ENCODE data around the gene ARAP3. TPM values are rescaled to one million over a fixed set of nuclear protein-coding genes. Genes with fewer than 3 reads are reported as not detected.
A peak's percentile ranks its signal among the peaks of the same experiment; 100 is the strongest.
"Not testable (repeated sequence)": the region's sequence is repeated elsewhere in the genome, so short reads cannot be mapped to it uniquely, and the experiment has no call there.

Gene ARAP3
- total RNA-seq, 1 experiment from 2014 or later: 19.8 TPM

- POLR2A ChIA-PET: no interaction called here
- Mint-ChIP-seq H3K9me3 (ENCODE audit: unreplicated experiment) (no peaks in the 10 kb centered on the region), H3K27me3 (ENCODE audit: insufficient read depth, unreplicated experiment) (no peaks in the 10 kb centered on the region), H3K36me3 (ENCODE audit: insufficient read depth, unreplicated experiment) (peaks cover 41% of the 10 kb centered on the region), H3K4me3 (ENCODE audit: unreplicated experiment) (no peak overlapping the region), H3K4me1 (ENCODE audit: insufficient read depth, unreplicated experiment) (peaks cover 46% of the 10 kb centered on the region), H3K27ac (ENCODE audit: low read depth, unreplicated experiment) (peak overlapping the region; percentile 0)
- no TSS peak for BruUV-seq (replicated peaks)
- no peak for TF ChIP-seq CTCF (IDR thresholded peaks at IDR 0.05; ENCODE audit: unreplicated experiment)
- no peak for DNase-seq (ENCODE audit: unreplicated experiment)
- CTCF ChIA-PET: interaction anchor here (9.5 to 17.3 kb wide), 2 partner anchors 11 to 21 kb away, joined by 165 to 465 read pairs; no protein-coding TSS in a partner anchor
- intact Hi-C loops (cut with micrococcal nuclease): no loop called here
Measured at GRCh38 chr5:141611289-141611688, 70.7 kb downstream of the ARAP3 start.

GRCh38 chr5:141609921-141610320 is 72.1 kb downstream of the ARAP3 start:
- H3K36me3 Mint-ChIP-seq (ENCODE audit: insufficient read depth, unreplicated experiment): peaks cover 40% of the 10 kb centered on the region
- ChIA-PET CTCF (interaction anchor here (0.7 to 4.6 kb wide), 3 partner anchors 9 to 351 kb away, joined by 3 to 42 read pairs (median 6); partner anchors contain the start of gene DIAPH1), POLR2A (interaction anchor here (3.5 to 14.7 kb wide), 2 partner anchors 6 to 18 kb away, joined by 15 to 385 read pairs; partner anchors contain the start of gene DIAPH1)
- peaks cover 48% of the 10 kb centered on the region for H3K4me1 Mint-ChIP-seq (ENCODE audit: insufficient read depth, unreplicated experiment)
- intact Hi-C loops (cut with micrococcal nuclease): loop anchor here (10.0 kb wide), 1 partner anchor 635 kb away; no protein-coding TSS in a partner anchor
- not testable (repeated sequence) for H3K27ac Mint-ChIP-seq (ENCODE audit: low read depth, unreplicated experiment); BruUV-seq (replicated peaks); H3K9me3 Mint-ChIP-seq (ENCODE audit: unreplicated experiment); H3K27me3 Mint-ChIP-seq (ENCODE audit: insufficient read depth, unreplicated experiment); DNase-seq (ENCODE audit: unreplicated experiment); H3K4me3 Mint-ChIP-seq (ENCODE audit: unreplicated experiment)

DNA sequence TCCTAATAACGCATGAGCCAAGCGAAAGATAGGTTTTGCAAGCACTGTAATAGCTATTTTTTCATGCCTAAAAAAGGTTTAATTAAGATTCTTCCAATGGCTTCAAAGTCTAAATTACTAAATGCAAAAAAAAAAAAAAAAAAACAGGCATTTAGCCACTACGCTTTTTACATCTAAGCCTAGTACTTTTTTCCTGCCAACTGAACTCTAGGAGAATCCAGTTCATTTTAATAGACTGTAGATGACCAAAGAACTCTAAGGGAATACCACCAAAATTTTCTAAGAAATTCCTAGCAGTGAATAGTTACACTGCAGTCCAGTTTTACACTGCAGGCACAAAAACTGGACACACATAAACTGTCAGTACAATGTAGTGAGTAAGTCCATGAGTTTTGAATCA is 73.0 kb downstream of the ARAP3 start:
- H3K4me1 Mint-ChIP-seq (ENCODE audit: insufficient read depth, unreplicated experiment): peaks cover 57% of the 10 kb centered on the region
- intact Hi-C loops (cut with micrococcal nuclease): loop anchor here (10.0 kb wide), 1 partner anchor 634 kb away; no protein-coding TSS in a partner anchor
- H3K36me3 Mint-ChIP-seq (ENCODE audit: insufficient read depth, unreplicated experiment): peaks cover 40% of the 10 kb centered on the region
- TF ChIP-seq CTCF (IDR thresholded peaks at IDR 0.05; ENCODE audit: unreplicated experiment): no peak
- BruUV-seq (replicated peaks): no TSS peak
- no peaks in the 10 kb centered on the region for H3K27me3 Mint-ChIP-seq (ENCODE audit: insufficient read depth, unreplicated experiment)
- H3K4me3 Mint-ChIP-seq (ENCODE audit: unreplicated experiment): no peak overlapping the region
- no peaks in the 10 kb centered on the region for H3K9me3 Mint-ChIP-seq (ENCODE audit: unreplicated experiment)
- DNase-seq (ENCODE audit: unreplicated experiment): no peak
- ChIA-PET CTCF (interaction anchor here (0.7 to 4.6 kb wide), 9 partner anchors 8 to 351 kb away, joined by 4 to 42 read pairs (median 6); partner anchors contain the start of gene DIAPH1), POLR2A (interaction anchor here (3.5 to 14.7 kb wide), 3 partner anchors 7 to 28 kb away, joined by 15 to 385 read pairs (median 29); partner anchors contain the start of genes DIAPH1, HDAC3 and RELL2)
- H3K27ac Mint-ChIP-seq (ENCODE audit: low read depth, unreplicated experiment): no peak overlapping the region

DNA sequence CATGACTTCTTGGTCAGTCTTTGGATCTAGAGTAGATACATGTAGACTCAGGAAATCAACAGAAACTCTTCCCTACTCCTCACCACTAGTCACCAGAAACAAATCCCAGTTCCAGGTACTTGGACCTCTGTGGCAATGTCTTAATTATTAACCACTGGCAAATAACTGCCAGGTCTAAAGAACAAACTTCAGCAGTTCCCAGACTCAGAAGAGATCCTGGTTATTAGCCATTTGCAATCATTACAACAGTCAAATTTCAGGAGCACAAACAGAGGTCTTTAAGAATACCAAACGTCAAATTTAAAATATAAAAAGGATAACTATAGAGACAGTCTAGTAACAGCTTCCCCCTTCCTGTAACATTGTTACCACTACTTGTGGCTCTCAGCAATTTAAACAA is 73.5 kb downstream of the ARAP3 start:
- DNase-seq (ENCODE audit: unreplicated experiment): no peak
- Mint-ChIP-seq H3K36me3 (ENCODE audit: insufficient read depth, unreplicated experiment) (peaks cover 35% of the 10 kb centered on the region), H3K4me3 (ENCODE audit: unreplicated experiment) (no peak overlapping the region), H3K4me1 (ENCODE audit: insufficient read depth, unreplicated experiment) (peaks cover 58% of the 10 kb centered on the region), H3K27me3 (ENCODE audit: insufficient read depth, unreplicated experiment) (no peaks in the 10 kb centered on the region), H3K9me3 (ENCODE audit: unreplicated experiment) (no peaks in the 10 kb centered on the region), H3K27ac (ENCODE audit: low read depth, unreplicated experiment) (peak overlapping the region; percentile 53)
- intact Hi-C loops (cut with micrococcal nuclease): loop anchor here (10.0 kb wide), 1 partner anchor 634 kb away; no protein-coding TSS in a partner anchor
- ChIA-PET POLR2A (interaction anchor here (3.5 to 14.7 kb wide), 3 partner anchors 8 to 28 kb away, joined by 15 to 385 read pairs (median 29); partner anchors contain the start of genes DIAPH1, HDAC3 and RELL2), CTCF (interaction anchor here (0.7 to 4.6 kb wide), 10 partner anchors 8 to 352 kb away, joined by 3 to 42 read pairs (median 6); partner anchors contain the start of gene DIAPH1)
- no TSS peak for BruUV-seq (replicated peaks)
- TF ChIP-seq CTCF (IDR thresholded peaks at IDR 0.05; ENCODE audit: unreplicated experiment): no peak

All from MCF 10A (cell line).